ENCODE measurements around the gene STARD10.

STARD10 gene

DNA sequence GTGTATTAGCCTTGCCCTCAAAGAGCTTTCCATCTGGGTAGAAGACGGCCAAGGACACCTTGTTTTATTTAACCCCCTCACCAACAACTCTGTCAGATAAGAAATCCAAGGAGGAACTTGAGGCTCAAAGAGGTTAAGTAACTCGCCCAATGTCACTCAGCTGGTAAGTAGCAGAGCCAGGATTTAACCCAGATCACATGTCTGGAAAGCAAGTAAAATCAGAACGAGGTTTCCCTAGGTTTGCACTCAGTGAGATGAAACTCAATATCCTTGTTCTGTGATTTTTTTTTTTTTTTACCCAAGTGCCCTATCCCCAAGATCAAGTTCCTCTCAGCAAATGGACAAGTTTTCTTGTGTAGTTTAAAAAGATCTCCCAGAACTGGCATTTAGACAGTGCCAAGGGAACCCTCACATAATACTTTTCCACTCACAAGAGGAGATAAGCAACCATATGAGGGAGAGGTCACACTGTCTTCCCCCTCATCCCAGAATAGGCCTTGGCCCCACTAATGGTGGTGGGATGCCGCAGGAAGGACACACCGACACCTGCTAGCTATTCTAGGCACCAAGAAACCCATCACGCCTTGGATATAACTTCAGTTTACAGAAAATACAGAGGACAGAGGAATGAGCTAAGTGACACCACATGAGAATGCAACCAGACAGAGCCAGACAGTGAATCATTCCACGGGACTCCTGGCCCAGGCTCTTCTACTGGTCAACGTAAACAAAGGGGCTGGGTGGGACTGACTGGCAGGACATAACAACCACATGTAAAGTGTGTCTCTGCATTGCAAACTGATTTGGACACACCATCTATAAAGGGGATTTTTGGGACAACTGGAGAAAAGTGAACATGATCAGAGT lies 33.1 kb downstream of the STARD10 start:
- DNase-seq, result no peak

DNA sequence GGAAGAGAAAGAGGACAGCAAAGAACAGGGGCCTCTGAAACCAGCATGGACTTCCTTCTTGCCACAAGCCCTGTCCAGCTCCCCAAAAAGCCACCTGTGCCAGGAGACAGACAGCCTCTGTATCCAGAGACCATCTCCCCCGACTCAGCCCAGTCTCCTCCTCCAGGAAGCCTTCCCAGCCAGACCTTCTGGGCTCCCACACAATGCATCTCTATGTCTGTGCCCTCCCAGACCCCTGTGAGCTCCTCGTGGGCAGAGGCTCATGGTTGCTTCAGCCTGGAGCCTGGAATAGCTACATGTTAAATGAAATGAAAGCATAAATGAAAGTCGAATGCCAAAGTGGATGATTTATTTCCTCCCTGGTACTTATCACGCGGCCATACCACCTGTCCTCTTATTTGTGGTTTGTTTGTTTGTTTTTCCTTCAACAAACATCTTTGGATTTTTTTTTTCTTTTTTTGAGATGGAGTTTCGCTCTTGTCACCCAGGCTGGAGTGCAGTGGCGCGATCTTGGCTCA lies 34.3 kb downstream of the STARD10 start:
- no peak for DNase-seq

DNA sequence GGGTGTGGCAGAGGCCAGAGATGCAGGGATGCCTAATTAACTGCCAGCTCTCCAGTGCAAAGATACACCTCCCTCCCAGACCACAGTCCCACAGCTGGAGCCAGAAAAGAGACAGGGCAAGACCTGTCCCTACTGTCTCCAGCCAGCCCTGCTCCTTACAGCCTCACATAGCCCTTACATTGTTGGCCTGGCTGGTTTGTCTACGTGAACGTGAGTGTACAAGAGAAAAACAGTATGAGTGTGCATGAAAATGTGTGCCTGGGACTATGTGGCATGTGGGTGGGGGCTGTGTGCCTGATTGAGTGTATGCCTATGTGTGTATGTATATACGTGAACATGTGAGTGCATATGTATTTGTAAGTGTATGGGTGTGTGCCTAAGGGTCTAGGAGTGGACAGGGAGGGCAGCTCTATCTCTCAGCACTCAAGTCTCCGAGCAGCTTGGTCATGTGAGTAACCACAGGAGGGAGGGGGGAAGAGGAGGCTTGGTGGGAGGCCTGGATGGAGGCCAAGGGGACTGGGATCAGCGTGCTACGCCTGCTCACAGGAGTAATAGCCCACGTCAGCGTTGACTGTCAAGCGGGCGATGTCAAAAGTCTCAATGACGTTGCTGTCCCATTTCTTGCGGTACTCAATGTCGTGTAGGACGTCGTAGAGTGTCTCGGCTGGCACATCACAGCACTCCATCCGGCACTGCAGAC lies 35.0 kb downstream of the STARD10 start:
- DNase-seq, result peak; percentile 82

DNA sequence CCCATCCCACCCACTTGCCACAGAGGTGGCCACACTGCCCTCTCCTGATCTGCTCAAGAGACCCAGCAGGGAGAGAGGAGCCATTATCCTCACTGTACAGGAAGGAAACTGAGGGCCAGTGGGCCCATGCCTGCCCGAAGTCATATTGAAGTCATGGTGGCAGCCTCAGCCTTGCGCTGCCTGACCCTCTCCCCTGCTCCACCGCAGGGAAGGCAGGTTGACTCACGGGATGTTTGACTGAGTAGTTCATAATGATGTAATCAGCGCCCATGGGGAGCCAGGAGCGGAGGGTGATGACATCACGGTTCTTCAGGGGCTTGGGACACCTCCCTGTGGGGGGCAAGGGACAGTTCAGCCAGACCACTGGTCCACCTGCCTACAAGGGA lies 35.5 kb downstream of the STARD10 start:
- peak; percentile 69 for DNase-seq

DNA sequence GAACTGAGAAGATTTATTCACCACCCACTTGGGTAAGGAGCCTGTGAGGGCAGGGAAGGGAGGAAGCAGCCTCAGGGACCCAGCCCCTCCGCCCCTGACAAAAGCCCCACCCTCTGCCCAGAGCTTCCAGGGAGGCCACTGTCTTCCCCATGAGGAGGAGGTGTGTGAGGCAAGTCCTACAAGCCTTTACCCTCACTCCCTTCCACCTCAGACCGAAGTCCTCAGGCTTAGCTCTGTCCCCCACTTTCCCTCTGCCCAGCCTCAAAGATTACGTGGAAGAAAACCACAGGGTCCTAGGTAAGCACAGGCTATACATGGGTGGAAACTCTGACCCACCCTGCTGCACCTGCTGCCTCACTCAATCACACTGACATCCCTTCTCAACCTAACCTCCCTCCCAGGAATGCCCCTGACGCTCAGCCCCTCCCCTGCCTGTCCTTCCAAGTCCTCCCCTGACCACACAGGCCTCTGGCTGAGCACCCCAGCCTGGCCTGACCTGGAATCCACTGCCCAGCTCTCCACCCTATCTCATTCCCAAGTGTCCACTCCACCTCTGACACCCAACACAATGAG lies 38.0 kb downstream of the STARD10 start:
- DNase-seq, result no peak

DNA sequence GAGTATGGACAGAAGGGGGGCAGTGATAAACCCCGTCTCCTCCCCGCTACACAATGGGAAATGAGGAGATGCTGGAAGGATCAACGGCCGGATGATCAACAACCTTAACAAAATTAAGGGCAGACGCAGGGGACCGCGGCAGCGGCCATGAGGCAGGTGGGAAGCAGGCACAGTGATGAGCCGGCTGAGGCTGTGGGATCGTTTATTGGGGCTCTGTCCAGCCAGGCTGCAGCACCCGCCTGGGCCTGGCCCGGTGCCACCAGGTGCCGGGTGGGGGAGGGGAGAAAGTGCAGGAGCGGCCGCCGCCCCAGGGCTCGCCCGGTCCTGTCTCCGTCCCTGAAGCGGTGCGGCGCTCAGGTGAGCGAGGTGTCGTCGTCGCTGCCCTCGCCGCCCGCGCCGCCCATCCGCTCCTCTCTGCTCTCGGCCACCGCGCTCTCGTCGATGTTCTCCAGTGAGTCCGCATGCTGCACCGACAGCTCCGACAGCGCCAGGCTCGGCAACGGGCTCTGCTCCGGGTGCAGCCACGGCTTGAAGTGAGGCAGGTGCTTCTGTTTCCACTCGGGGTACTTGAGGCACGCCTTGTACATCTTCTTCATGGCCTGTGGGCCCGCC lies 39.2 kb downstream of the STARD10 start:
- no peak for DNase-seq

DNA sequence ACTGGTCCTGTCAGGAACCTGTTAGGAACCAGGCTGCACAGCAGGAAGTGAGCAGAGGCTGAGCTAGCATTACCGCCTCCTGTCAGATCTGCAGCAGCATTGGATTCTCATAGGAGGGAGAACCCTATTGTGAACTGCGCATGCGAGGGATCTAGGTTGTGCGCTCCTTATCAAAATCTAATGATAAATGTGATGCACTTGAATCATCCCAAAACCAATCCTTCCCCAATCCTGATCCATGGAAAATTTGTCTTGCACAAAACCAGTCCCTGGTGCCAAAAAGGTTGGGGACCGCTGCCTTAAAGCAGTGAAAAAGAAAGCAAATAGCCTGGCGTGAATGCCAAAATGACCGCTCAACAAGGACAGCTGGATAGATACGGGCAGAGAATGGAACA lies 39.7 kb downstream of the STARD10 start:
- no peak for DNase-seq

DNA sequence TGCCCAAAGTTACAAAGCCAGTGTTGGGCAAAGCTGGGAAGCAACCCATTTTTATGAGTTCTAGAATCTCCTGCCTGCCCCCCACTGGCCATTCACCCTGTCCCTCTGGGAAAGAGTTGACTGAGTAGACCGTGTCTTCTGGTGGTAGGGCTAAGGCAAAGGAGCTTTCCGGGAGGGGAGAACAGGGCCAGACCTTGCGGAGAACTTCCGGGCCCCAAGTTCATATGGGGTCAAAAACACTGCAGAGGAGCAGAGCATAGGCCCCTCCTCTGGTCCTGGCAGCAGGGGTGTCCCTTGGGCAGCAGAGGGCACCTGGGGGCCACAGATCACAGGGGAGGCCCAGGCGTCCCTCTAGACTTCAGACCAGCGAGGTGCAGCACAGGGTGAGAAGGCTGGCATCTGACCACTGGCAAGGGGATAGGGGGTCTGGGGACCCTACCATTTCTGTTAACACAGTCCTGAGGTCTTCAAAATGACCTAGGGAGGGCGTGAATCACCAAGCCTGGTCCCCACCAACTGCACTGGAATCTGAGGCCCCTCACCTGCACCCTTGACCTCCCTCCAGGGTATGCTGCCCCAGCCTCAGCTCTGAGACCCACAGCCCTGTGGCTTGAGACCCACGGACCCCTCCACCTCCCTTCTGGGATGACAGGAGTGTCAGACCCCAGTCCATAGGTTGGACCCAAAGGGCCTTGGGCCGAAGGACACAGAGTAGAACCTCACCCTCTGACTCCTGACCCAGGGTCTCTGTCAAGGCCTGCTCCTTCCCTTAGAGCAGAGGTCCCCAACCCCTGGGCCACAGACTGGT lies 40.3 kb downstream of the STARD10 start:
- DNase-seq, result no peak

DNA sequence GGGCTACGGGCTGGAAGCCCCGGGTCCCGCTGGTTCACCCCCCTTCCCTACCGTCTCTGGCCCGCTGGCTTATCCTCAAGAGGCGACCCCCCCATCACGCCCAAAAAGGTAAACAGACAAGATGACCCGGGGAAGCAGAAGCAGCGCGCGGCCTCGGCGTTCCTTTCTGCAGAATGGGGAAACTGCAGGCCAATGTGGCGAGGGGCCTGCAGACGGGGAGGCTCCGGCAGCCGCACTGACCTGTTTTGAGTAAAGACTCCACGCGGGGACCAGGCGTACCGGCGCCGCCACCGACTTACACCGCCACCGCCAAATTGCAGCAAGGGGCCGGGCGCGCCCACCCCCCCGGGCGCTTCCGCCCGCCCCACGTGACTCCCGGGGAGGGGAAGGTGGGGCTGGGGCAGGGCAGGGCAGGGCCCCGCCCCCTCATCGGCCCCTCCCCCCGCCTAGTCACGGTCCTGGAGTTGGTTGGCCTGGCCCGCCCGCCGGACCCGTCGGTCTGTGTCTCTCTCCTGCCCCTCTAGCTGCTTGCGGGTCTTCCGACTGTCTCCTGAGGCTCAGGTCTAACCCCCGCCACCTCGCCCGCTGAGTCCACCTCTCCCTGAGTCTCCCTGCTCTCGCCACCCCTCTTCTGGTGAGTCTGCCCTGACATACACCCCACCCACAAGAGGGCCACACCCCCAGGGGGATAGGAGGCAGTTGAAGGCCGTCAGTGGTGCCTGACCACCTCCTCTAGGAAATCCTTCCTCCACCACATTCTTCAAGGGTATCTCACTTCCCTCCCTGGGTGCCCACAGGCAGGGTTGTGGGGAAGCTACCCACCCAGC lies 41.5 kb downstream of the STARD10 start, which contains the start of gene ARAP1:
Gene ARAP1, minus strand, starts transcription at position 321 of the 827 bp plus-strand sequence. CDS start 25,280 bp downstream, outside the sequence.
- peak; percentile 82 for DNase-seq

DNA sequence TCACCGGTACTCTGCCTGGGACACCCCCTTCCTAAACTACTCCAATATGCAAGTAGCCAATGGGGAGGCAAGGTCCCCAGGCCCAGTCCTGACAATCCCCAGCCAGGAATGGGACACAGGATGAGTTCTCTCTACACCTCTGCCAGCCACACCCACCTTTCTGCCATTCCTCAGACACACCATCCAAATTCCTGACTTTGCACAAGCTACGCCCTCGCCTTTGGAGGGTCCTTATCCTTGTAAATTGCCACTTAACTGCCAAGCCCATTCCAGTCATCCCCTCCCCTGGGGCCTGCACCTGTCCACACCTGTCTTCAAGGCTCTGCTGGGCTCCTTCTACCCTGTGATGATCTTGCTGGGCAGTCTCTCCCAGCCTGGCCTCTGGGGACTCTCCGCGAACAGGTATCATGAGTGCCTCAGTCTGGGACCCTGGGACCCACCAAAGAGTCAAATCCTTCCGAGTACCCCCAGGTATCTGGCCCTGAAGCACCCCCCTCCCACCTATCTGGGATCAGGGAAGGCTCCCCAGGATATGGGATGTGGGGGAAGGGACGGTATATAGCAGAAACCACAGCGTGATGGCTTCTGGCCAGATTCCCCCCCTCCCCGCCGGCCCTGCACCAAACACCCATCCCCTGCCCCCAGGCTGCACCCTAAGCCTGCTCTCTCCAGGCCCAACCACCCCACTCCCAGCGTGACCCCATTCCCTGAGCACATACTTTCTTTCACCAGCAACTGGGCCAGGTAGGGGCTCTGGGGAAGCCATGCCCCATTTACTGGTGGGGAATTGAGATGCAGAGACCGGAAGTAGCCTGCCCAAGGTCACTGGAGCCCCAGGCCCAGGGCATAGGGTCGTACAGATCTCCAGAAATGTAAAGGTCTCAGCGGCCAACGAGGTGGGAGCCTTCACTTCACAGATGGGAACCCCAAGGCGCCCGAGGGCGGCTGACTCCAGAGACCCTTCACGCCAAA lies 42.4 kb downstream of the STARD10 start:
- DNase-seq, result no peak

DNA sequence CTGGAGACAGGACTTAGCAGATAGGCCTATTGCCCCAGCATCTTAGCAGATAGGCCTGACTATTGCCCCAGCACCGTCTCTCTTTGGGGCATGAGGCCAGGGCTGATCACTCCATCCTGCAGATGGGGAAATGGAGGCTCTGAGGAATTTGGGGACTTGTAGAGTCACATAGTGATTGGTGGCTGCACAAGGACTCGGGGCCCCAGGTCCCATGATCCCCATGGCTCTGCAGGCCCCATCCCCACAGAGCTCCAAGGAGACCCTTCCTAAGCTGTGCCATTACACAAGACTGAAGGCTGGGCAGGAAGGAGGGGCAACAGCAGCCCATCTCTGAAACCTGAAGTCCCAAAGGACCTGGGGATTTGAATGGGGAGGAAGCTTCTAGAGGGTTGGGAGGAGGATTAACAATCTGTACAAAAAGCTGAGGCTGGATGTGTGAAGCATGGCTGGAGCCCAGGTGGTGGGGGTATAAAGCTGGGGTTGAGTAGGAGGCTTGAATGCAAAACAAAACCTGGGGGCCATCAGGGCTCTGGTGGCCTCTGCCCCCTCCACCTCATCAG lies 43.2 kb downstream of the STARD10 start:
- DNase-seq, result no peak

DNA sequence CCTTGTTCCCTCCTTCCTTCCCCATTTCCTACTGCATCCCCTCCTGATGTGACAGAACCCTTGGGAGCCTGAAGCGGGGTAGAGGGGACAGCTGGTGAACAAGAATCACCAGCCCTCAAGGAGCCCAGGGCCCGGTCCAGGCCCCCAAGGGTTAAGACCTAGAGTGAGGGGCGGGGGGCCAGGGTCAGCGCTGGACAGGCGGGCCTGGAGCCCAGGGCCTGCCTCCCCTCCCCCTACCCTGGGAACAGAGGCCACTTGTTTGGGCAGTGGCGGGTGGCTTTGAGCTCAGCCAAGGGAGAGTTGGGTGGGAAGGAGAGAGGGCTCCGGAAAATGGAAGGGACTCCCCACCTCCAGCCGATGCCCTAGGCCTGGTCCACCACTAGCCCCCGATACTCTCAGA lies 43.8 kb downstream of the STARD10 start:
- DNase-seq, result no peak

DNA sequence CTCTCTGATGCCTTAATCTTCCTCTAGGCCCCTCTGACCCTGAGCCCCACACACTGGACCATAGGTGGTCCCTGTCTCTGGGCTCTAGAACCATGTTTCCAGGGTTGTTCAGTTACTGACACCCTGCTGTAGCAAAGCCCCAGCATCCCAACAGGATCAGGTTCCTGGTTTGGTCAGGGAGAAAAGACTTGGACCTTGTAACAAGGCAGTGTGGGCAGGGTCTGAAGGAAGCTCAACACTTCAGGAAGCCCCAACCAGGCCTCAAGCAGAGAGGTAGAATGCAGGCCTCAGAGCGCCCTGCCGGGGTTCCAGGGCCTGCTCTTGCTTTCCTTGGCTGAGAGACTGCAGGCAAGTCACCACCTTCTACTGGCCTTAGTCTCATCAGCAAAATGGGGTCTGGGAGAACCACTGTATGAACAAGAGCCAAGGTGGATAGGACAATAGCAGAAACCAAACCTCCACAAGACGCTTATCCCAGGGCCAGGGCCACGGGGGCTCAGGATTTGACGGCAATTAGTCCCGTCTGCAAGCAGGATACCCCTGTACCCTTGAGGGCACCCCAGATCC lies 46.5 kb downstream of the STARD10 start:
- no peak for DNase-seq

DNA sequence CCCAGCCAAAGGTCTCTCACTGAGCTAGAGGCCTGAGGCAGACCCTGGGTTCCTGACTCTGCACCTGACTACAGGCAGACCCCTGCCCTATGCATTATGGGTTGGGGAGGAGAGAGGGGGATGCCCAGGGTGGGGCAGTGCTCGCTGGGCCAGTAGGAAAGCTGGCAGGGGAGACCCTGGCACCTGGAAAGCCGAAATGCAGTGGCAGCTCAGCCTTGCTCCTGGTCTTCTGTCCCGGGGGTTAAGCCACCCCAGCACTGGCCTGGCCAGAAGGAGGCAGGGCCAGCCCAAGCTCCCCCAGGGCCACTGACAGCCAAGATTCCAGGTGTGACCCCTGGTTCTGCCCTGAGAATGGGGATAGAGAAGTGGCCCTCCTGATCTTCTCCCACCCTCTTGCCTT lies 47.0 kb downstream of the STARD10 start:
- DNase-seq, result no peak

DNA sequence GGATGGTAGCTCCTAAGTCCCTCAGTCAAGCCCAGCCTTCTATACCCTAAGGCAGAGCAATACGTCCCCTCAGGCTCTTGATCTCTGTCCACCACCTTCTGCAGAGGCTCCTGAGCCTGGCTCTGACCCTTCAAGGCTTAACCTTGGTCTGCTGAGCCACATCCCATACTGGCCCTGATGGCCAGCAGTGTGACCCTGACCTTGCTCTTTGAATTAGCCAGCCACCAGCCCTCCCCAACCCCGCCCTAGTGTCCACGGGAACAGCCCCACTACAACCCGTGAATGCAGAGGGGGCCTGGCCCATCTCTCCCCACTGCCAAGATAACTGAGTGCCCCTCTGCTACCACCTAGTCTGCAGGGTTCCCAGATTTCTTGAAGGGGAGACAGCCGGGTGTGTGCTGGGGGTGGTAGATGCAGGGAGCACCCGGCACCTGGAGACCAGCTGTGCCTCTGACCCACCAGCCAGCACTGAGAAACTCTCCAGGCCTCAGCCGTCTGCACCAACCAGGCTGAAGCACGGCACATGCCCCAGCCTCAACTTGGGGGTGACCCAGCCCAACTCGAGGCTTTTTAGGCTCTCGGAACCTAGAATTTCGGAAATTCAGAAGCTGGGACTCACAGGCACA lies 47.8 kb downstream of the STARD10 start:
- no peak for DNase-seq

DNA sequence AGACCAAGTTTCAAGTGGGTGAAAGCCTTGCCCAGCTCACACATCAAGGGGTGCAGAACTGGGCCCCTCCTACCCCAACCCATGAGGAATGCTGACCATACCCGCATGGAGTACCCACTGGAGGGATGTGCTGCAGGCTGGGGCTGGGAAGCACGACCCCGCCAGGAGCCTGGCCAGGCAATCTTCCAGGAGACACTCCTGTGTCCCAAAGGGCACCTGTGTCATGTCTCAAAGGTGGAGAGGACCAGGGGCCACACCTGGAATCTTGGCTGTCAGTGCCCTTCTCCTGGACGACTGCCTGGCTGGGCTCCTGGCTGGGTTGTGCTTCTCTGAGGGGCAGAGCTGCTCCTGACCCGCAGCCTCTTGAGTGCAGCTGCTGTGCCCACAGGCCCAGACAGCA lies 48.3 kb downstream of the STARD10 start:
- no peak for DNase-seq

DNA sequence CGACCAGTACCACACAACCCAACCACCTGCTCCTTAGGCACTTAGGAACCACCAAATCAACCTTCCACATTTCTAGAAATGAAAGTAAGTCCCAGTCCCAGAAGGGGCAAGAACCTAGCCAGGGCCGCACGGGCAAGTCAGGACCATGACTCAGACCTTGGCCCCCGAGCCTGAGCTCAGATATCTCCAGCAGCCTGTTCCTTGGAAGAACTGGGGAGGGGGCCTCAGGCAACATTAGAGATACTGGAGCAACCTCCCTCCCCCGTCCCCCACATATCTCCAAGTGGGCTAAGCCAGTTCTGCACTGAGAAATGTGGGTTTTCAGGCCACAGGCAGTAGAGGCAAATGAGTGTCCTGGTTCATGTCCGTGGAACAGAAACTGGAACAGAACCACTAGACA lies 49.4 kb downstream of the STARD10 start:
- DNase-seq, result no peak

DNA sequence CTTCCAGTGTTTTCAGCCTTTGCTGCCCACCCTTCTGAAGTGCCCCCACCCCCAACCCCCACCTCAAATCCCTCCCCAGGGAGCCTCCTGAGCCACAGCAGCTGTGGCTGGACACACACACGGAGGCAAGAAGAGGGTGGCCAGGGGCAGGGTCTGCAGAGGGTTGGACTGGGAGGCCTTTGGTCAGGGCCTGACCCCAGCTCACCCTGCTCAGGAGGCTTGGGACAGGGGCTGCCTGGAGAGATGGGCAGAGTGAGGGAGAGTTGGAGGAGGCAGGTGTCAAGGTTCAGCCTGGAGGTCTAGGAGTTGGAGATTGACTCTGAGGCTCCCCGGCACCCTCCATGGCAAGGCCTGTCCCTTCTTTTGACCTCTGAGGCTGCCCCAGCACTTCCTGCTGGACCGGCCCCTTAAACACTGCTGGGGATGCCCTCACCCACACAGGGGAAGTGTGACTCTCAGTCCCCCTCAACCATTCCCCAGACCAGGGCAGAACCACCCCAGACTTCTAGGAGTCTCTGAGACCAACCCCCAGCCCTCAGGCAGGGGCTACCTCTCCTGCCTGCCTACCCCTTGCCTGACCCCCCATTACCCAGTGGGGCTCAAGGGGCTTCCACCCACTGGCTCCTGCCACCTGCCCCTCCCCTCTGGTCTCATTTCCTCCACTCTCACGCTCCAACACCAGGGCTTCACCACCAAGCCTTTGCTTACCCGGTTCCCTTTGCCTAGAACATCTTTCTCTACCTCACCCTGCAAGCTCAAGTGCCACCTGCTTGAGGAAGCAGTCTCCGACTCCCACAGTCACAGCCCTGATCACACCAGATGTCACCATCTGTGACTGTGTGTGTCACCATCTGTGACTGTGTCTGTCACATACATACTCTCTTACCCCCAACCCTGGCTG lies 50.3 kb downstream of the STARD10 start:
- DNase-seq, result no peak
